AG04450 (cell line): ENCODE measurements around the gene GPR152. TPM values are rescaled to one million over a fixed set of nuclear protein-coding genes. Genes with fewer than 3 reads are reported as not detected.

ENCODE experiments used
- CTCF ChIA-PET: fragments of 300-600, 350-600 bp; formaldehyde crosslinking; extraction: SDS; loops from one replicate; lab custom pipeline; 2022; ENCODE audit warnings: antibody characterized with exemption, inconsistent platforms; lab: Charles Lee
- POLR2A ChIA-PET: fragments of 350-600 bp; formaldehyde crosslinking; extraction: SDS; loops from one replicate; lab custom pipeline; 2021; ENCODE audit warnings: antibody characterized with exemption, inconsistent platforms; lab: Yijun Ruan, JAX
- DNase-seq: peaks from one replicate; pipeline ENCODE4 v3.0.0-alpha.2; 2011; ENCODE audit warnings: low read depth, low spot score
- H3K27ac ChIP-seq: one replicate; pipeline ENCODE4 v1.5.1; 2012; ENCODE audit warnings: low read depth, low read length, control low read depth
- H3K27me3 ChIP-seq: one replicate; pipeline ENCODE4 v1.6.0; 2012; ENCODE audit warnings: low read length; ENCODE audit not compliant: control insufficient read depth, insufficient read depth
- H3K4me3 ChIP-seq: 2 replicates; pipeline ENCODE4 v1.5.1; 2011; ENCODE audit warnings: mild to moderate bottlenecking, low read depth, low read length, control low read depth
- H3K9me3 ChIP-seq: 2 replicates; pipeline ENCODE4 v1.5.1; 2012; ENCODE audit warnings: low read length; ENCODE audit not compliant: control insufficient read depth, insufficient read depth
- polyA plus RNA-seq: library from polyadenylated mRNA; depleted of rRNA; stranded (reverse); fragments of >200 nt; gene quantifications from 2 replicates; pipeline ENCODE4 v1.2.3, GENCODE V29; 2011
- TF ChIP-seq, protein P1 (sequence below): IDR thresholded peaks from 2 replicates; pipeline ENCODE4 v1.5.1; 2011; ENCODE audit warnings: low read depth, low read length, control low read depth, inconsistent platforms

The GPR152 gene
- polyA plus RNA-seq, 1 experiment, result not detected

DNA sequence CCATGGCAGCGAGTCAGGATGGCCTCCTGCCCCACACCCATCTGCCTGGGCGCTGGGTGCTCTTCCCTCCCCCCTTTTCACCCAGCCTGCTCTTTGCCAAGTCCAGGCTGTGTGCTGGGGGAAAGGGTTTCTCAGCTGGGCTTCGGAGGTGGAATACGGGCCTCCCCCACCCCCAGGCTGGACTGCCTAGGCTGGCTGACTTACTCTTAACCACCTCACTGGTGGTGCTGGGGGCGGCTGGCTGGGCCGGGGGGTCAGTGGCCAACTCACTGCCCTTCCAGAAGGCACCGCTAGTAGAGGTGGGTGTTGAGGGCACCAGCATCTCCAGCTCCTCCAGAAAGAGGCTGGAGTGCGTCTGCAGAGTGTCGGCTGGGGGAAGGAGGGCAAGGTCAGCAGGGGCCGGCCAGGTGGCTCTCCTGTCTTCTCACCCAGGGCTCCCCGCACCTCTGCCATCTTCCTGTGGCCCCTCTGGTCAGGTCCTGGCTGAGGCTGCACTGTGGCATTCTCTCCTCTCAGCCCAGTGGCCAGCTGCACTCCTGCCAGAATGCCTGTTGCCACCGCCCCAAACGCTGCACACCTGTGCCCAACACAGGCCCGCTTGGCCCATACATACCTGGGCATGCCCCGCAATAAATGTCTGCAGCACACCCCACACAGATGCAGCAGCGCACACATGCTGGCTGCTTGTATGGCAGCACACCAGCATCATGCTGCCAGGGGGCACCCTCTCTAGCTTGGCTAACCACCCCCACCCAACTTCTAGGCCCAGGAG, 42.9 kb upstream of the GPR152 start:
- Histone ChIP-seq H3K4me3 (no peak overlapping the region), H3K27me3 (no peaks in the 10 kb centered on the region), H3K9me3 (no peaks in the 10 kb centered on the region; the same call in 1 of the 2 replicates), H3K27ac (no peak overlapping the region)
- POLR2A ChIA-PET, result no interaction called here
- no peak for DNase-seq
- TF ChIP-seq, protein P1, sequence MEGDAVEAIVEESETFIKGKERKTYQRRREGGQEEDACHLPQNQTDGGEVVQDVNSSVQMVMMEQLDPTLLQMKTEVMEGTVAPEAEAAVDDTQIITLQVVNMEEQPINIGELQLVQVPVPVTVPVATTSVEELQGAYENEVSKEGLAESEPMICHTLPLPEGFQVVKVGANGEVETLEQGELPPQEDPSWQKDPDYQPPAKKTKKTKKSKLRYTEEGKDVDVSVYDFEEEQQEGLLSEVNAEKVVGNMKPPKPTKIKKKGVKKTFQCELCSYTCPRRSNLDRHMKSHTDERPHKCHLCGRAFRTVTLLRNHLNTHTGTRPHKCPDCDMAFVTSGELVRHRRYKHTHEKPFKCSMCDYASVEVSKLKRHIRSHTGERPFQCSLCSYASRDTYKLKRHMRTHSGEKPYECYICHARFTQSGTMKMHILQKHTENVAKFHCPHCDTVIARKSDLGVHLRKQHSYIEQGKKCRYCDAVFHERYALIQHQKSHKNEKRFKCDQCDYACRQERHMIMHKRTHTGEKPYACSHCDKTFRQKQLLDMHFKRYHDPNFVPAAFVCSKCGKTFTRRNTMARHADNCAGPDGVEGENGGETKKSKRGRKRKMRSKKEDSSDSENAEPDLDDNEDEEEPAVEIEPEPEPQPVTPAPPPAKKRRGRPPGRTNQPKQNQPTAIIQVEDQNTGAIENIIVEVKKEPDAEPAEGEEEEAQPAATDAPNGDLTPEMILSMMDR, result no peak
- CTCF ChIA-PET, result no interaction called here

DNA sequence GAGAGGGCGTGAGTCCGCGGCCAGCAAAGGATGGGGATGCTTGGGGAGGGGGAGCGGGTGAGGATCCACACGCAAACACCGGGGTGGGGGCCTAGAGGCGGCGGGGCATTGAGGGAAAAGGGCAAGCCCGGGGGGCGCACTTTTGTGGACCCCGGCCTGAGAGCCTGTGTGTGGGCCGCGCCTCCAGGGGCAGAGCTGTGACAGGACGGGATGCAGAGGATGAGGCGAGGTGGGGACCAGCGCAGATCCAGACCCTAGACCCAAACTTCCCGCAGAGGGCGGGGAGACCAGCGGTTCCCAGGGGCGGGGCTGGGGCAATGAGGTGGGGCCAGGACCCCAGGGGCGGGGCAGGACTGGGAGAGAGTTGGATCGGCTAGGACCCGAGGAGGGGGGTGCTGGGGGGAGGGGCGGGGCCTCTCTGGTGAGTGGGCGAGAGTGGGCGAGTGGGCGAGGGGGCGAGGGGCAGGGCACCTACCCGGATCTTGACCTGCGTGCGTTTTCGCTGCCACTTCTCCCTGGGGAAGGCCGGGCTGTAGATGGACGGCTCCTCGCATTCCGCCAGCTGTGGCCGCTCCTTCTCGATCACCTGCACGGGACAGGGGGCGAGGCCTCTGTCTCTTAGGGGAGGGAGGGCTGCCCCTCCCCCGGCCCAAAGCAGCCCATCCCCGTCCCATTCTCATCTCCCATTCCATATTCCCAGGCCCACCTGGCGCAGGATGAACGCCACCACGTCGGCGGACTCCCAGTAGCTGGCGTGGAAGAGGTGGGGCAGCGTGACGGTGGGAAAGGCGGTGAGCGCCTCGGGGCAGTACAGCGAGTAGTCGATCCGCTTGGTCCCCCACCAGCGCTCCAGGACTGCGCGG, 42.1 kb upstream of the GPR152 start:
- H3K27me3 ChIP-seq, result no peaks in the 10 kb centered on the region

DNA sequence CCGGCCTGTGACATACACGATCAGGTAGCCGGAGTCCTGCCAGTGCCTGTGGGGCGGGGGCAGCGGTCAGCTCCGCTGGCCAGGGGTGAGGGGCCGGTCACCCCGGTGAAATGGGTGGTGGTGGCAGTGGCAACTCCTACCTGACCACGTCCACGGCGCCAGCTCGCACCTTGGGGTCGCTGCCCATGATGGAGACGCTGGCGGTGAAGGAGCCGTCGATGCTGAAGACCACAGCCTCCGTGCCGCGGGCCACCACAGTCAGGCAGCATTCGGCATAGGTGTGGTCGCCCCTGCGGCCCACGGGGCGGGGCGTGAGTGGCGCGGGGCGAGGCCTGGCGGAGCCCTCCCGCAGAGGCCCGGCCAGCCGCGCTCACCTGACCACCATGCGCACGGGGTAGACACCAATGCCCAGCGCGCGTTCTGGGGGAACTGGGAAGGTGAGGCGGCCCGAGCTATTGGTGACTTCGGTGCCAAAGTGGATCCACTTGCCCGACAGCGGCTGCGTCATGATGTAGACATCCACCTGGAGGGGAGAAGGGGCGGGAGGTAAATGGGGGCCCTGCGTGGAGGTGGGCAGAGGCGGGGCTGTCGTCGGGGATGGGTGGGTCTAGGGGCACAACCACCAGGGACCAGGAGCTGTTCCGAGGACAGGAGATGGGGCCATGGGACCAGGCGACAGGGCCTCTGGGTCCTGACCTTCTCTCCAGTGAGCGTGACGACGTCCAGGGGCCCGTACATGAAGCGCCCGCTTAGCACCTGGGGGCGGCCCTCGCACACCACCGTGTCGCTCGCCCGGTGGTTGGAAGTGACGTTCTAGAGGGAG, 41.2 kb upstream of the GPR152 start:
- no peak for DNase-seq
- Histone ChIP-seq H3K27ac (no peak overlapping the region), H3K27me3 (no peaks in the 10 kb centered on the region), H3K9me3 (no peaks in the 10 kb centered on the region; the same call in 1 of the 2 replicates), H3K4me3 (no peak overlapping the region)
- TF ChIP-seq, protein P1, result no peak
- CTCF ChIA-PET, result no interaction called here
- POLR2A ChIA-PET, result no interaction called here

More for the DNA sequence above, 42.1 kb upstream of the GPR152 start:
- no peak for DNase-seq
- CTCF ChIA-PET, result no interaction called here
- TF ChIP-seq, protein P1, result no peak
- no peak overlapping the region for H3K4me3 ChIP-seq
- H3K27ac ChIP-seq, result no peak overlapping the region
- no peaks in the 10 kb centered on the region; the same call in 1 of the 2 replicates for H3K9me3 ChIP-seq
- POLR2A ChIA-PET, result no interaction called here

DNA sequence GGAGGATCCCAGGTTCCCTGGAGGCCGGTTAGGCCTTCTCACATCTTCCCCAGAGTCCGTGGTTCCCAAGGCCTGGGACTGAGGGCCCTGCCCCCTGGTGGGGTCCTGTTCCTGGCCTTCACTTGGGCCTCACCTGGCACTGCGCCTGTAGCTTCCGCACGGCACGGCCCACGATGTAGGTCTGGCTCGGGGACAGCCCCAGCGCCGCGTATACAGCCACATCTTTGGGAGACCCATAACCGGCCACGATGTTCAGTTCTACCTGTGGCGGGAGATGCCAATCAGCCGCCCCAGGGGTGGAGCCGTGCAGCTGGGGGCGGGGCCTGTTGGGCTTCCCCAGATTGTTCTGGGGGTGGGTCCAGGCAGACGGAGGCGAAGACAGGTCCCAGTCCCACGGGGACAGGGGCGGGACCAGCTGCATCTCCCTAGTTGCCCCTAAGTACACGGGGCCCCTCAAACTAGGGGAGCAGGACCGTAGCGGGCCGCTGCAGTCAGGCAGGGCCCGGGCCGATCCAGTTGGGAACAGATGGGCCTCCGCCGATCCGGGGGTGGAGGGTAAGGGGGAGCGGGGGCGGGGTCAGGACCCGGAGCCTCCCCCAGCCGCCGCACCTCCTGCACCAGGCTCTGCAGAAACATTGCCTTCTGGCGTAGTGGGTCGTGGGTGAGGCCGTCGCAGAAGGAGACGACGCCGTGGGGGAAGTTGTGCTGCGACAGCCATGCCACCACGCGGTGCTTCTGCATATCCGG, 40.4 kb upstream of the GPR152 start:
- ChIA-PET CTCF (no interaction called here), POLR2A (interaction anchor here (1.0 kb wide), 1 partner anchor 10 kb away, joined by 5 read pairs; the partner anchor contains the start of gene AIP)
- no peaks in the 10 kb centered on the region; the same call in 1 of the 2 replicates for H3K9me3 ChIP-seq
- DNase-seq, result no peak
- TF ChIP-seq, protein P1, result no peak
- no peak overlapping the region for H3K4me3 ChIP-seq
- no peak overlapping the region for H3K27ac ChIP-seq
- H3K27me3 ChIP-seq, result no peaks in the 10 kb centered on the region
